Neural progenitor cell (in vitro differentiated cells): ENCODE data around the gene PDE7B.

ENCODE experiments used
- CTCF ChIP-seq: fragments of 200-600 bp; sonication (generic); IDR thresholded peaks from 2 replicates; pipeline ENCODE4 v1.5.1; 2017; ENCODE audit warnings: antibody characterized with exemption, mild to moderate bottlenecking
- EZH2 ChIP-seq: fragments of 200-600 bp; sonication (generic); IDR thresholded peaks from 2 replicates; pipeline ENCODE4 v1.6.1; 2017; ENCODE audit warnings: antibody characterized with exemption, mild to moderate bottlenecking, moderate library complexity

GRCh38 chr6:136088693-136089092 lies 237.2 kb downstream of the PDE7B start:
- TF ChIP-seq CTCF, result no peak
- TF ChIP-seq EZH2, result no peak
